DLD1 (cell line): Measurements from ENCODE around the gene SUFU.
"Not testable (repeated sequence)": the region's sequence is repeated elsewhere in the genome, so short reads cannot be mapped to it uniquely, and the experiment has no call there.

Experiments
- in situ Hi-C: cut with HindIII; loops from 2 replicates; pipeline ENCODE4 v1.10.0; 2017; ENCODE audit warnings: low sequenced_read_pairs

Gene SUFU

DNA sequence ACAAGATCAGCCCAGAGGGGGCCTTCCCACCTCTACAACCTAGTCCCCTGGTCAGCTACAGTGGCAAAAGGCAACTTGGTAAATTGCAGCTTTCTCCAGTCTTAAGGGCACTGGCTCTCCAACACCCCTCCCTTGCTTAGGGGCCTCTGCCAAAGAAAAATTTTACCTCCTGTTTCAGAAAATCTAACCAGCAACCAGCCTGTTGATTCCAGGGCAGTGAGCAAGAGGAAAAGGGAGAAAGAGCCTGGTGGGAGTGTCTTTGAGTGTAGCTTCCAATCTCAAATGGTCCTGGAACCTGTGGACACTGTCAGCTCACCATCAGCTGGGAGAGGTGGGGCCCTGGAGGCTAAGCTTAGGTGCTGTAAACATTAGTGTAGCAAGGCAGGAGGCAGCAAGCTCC is 24.1 kb upstream of the SUFU start:
- in situ Hi-C loops, result loop anchor here (25.0 kb wide), 1 partner anchor 117 kb away; no protein-coding TSS in a partner anchor

DNA sequence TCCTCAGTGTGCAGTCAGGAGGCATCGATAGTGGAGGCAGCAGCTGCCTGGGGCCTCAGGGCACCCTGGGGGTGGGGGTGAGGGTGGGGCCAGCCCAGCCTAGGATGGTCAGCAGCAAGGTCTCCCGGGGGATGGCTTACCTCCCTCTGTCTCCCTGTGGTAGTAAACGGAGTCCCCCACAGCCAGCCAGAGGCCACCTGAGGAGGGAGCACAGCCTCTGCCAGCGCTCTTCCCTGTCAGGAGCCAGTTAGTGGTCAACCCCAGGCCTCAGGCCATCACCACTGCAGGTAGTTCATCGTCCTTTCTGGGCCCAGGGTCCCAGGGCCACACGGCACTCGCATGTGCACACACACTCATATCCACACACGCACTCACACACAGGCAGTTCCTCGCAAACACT is 23.4 kb upstream of the SUFU start:
- in situ Hi-C loops, result loop anchor here (25.0 kb wide), 1 partner anchor 118 kb away; no protein-coding TSS in a partner anchor

DNA sequence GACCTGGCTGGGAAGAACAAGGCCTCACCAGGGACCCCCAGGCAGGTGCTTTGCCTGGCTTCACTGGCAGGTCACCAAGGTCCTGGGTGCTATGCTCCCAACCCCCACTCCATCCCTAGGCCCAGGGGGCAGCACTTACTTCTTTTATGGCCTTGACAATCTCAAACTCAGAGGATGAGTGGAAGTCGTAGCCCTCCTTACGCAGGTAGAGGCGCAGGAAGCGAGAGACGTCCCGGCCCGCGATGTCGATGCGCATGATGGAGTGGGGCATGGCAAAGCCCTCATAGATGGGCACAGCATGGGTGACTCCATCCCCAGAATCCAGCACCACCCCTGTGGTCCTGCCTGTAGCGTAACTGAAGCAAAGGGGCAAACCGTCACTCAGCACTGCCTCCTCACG is 19.8 kb upstream of the SUFU start:
- in situ Hi-C loops, result loop anchor here (25.0 kb wide), 1 partner anchor 122 kb away; no protein-coding TSS in a partner anchor

DNA sequence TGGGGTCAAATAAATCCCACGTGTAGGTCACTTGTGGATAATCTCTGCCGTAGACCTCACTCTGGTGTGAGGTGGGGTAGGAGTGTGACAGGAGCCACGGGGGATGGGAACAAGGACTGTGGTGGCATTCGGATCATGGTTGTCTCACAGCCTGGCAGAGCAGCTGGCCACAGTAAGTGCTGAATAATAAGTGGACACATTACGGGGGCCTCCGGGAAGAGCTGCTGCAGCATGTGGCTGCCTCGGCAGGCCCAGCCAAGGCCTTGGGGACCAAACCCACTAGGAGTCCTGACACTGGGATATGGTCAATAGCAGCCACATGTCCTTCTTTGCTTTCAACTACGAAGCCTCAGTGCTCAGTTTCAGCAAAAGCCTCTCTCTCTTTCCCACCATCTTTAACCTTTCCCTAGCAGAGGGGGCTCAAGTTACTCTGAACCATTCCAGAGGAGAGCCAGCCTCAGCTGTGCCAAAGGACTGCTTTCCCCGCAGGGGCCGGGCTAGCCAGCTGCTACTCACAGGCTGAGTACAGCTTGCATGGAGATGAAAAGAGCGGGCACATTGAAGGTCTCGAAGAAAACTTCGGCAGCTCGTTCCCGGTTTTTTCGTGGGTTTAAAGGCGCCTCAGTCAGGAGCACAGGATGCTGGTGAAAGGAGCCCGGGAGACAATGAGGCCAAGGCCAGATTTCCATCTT is 18.5 kb upstream of the SUFU start:
- in situ Hi-C loops, result loop anchor here (25.0 kb wide), 1 partner anchor 123 kb away; no protein-coding TSS in a partner anchor

DNA sequence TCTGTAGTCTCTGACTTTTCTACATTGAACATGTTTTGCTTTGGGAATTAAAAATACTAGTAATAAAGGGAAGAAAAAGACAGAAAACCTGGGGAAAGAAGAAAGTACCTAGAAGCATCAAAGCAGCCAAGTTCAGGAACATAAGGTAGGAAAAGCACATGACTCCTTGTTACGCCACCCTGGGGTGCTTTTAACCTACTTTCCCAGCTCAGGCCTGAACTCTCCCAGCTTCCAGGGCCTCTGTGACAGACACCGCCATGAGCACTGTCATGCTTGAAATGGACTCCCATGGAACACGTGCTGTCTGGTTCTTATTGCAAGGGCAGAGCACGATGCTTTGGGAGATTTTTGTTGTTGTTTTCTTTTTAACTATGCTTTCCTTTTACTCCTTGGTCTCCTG is 12.6 kb upstream of the SUFU start:
- in situ Hi-C loops, result loop anchor here (25.0 kb wide), 1 partner anchor 129 kb away; no protein-coding TSS in a partner anchor

DNA sequence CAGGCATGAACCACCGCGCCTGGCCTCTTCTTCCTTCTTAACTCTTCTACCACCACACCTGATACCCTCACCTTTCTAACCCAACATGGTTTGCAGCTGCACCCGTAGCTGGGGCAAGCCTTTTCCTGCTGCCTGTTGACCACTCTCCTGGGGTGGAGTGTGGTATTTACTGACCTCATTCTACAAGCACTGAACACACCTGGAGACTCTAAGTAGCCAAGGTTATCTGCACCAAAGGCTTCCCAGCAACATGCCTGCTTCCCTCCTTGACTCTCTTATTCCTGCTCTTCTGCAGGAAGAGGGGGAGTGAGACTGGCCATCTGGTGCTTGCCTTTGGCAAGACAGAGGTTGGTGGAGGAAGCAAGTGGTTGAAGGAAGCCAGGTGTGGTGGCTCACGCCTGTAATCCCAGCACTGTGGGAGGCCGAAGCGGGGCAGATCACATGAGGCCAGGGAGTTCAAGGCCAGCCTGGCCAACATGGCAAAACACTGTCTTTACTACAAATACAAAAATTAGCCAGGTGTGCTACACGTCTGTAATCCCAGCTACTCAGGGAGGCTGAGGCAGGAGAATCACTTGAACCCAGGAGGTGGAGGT is 11.3 kb upstream of the SUFU start:
- in situ Hi-C loops, result loop anchor here (25.0 kb wide), 1 partner anchor 130 kb away; no protein-coding TSS in a partner anchor

DNA sequence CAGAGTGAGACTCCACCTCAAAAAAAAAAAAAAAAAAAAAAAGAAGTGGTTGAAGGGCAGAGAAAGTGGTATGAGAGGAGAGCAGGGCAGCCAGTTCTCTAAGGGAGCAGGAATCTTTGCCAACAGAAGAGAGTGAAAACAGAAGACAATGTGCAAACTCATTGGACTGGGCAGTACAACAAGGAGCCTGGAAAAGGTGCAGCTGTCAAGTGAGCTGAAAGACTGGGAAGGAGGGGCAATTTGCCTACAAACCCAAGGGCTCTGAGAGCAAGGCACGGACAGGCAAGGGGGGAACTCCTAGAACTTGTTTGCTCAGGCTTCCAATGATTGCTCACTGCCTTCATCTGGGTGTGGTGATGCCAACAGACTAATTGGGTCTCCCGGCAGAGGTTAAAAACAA is 10.8 kb upstream of the SUFU start:
- in situ Hi-C loops, result loop anchor here (25.0 kb wide), 1 partner anchor 131 kb away; no protein-coding TSS in a partner anchor

DNA sequence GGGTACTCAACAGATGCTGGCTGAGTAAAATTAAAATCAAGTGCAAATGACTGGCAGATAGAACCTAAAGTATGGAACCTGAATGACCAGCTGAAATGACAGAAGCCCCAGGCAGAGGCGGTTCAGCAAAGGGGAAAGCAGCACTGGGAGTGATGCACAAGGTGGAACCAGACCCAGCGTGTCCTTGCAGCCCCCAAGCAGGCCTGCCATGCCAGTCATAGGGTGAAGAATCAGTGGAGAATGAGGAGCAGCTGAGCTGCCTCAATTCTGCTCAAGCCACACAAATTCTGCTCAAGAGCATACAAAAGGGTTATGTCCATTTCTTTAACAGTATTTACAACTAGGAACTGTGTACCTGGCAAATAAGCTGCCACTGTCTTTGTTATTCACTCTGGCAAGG is 10.0 kb upstream of the SUFU start:
- in situ Hi-C loops, result loop anchor here (25.0 kb wide), 1 partner anchor 131 kb away; no protein-coding TSS in a partner anchor

DNA sequence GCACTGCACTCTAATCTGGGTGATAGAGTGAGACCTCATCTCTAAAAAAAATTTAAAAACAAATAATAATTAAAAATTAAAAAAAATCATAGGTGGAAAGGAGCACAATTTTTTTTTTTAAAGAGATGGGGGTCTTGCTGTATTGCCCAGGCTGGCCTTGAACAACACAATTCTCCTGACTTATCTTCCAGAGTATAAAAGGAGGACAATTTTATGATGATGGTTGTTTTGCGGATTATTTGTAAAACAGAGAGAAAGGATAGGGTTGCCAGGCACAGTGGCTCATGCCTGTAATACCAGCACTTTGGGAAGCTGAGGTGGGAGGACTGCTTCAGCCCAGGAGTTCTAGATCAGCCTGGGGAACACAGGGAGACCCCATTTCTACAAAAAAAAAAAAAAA is 6.2 kb upstream of the SUFU start:
- in situ Hi-C loops, result loop anchor here (25.0 kb wide), 1 partner anchor 135 kb away; no protein-coding TSS in a partner anchor

DNA sequence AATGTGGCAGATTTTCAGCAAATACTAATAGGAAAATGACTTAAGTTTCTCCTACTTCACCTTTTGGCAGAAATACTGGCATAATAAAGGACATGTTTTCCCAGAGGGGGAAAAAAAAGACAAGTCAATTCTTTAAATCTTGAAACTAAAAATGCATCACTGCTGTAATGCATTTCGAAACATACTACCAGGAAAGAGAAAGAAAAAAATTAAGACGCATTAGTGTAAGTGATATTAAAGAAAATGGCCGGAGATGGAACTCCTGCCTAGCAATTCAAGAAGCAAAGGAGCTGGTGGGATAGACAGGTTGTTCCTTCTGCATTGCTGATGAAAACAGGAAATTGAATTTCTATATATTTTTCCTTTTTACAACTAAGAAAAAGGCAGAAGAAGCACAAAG is 4.4 kb upstream of the SUFU start:
- in situ Hi-C loops, result loop anchor here (25.0 kb wide), 1 partner anchor 137 kb away; no protein-coding TSS in a partner anchor

DNA sequence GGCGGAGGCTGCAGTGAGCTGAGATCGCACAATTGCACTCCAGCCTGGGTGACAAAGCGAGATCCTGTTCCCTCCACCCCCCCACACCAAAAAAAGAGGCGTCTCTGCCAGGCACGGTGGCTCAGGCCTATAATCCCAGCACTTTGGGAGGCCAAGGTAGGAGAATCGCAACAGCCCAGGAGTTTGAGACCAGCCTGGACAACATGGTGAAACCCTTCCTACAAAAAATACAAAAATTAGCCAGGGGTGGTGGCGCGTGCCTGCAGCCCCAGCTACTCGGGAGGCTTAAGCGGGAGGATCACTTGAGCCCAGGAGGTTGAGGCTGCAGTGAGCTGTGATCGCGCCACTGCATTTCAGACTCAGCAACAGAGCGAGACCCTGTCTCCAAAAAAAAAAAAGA is 3.1 kb upstream of the SUFU start:
- in situ Hi-C loops, result not testable (repeated sequence)

DNA sequence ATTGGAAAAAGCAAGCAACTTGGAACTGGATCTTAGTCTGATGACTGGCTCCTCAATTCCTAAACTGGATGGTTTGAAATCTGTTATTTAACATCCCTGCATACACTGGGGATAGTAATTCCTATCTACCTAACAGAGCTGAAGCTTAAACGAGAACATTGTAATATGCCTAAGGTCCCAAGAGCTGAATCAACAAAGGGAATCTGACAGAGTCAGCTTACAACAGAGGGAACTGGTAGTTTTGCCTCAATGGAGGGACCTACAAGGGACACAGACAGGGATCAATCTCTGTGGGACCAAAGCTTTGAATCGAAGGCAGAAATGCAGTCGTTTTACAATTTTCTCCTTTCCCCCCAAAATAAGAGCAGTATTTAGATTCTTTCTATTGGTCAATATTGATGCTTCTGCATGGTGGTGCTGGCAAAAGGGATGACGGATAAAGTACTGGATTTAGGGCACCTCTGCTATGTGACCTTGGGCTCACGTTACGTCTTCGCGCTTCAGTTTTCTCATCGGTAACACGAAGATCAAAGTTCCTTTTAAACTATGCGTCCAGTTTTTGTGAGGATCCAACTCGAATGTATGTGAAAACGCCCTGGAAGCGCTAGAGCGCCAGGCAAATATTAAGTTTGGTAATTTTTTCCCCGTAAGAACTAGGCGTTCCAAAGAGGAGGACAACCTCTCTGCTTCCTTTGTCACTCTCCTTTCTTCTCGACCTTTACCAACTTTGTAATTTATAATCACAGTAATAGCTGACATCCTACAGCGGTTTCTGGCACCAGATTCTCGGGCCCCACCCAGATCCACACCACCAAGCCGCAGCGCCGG is 2.4 kb upstream of the SUFU start:
- in situ Hi-C loops, result no loop called here

DNA sequence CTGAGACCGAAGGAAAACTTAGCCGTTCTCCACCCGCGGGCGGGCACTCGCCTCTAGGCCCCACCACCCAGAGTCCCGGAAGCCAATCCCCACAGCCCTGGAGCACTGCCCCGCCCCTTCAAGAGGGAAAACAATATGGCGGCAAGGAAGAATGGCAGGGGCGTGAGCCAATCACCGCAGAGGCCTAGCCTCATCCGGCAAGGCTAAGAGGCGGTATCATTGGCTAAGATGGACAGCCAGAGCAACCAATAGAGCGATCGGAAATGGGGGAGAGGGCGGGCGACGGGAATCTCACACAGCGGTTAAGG is 1.8 kb upstream of the SUFU start:
- in situ Hi-C loops, result no loop called here

DNA sequence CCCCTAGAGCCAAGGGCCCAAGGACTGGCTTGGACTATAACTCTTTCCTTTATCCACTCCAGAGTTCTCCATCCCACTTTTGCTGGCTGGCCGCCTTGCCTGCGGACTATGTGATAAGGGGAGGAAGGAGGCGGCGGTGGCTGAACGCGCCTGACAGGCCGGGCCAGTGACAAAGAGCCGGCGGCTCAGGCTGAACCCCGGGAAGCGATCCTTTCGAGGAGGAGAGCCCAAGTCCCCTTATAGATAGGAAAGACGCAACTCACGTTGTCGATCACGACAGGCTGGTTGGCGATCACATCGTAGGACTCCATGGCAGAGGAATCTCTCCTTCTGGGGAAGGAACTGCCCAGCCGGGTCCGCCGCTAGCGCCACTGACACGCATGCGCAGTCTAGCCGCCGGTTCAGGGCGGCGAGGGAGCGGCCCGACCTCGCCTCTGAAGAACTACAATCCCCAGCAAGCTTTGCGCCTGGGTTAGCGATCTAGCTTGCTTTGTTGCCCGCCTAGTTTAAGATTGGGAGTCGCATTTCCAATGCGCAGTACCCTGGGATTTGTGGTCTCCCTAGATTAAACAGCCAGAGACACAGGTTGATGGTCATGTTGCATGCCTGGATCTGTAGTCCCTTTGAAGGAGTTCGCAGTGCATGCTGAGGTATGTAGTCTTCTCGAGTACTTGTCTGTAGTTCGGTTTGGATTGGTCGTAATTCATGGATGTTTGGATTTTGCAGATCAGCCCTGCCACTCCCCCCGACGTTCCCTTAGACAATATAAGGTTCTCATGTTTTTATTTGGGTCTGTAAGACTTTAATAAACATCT is 1.2 kb upstream of the SUFU start, which contains the start of gene ACTR1A:
Gene ACTR1A, minus strand, starts transcription at position 376 of the 815 bp plus-strand sequence. Its CDS starts 65 bp downstream, at position 311.
- in situ Hi-C loops, result no loop called here

DNA sequence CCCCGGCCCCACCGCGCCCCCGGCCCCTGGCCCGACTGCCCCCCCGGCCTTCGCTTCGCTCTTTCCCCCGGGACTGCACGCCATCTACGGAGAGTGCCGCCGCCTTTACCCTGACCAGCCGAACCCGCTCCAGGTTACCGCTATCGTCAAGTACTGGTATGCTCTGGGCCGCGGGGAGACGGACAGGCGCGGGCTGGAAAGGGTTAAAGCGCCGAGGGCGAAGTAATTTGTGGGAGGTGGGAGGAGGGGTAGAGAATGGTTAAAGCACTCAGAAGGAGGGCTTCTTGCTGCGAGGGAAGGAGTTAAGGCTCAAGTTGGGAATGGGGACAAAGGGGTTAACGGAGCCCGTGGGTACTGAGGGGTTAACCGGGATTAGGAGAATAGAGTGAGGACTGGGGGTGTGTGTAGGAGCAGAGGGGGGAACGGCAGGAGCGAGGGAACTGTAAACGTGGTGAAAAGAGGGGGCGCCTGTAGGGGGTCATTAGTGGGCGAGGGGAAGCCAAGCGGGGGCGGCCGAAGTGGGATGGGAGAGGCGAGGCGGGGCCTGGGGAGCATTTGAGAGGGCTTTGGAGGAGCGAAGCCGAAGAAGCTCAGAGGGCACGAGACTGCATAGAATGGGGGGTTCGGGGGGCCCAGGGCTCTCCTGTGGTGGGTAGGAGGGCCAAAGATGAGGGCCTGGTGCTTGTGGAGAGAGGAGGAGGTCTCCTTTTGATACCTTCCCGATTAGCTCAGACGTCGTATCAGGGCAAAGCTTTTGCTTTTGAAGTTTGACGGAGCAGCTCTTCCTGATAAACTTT is 605 bp downstream of the SUFU start:
- in situ Hi-C loops, result no loop called here

DNA sequence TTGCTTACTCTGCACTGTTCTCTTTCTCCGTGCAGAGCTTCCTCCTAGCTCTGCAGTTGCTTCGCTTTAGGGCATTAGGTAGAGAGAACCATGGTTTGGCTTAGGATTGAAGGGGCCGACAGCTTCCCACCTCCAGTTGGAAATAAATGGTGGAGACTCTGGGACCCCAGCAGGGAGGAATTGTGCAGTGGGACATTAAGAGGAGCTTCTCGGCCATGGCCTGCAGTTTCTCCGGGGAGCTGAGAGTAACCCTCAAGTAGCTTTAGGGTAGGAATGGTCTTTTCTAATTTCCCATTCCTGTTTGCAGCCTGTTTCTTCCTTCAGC is 1.2 kb downstream of the SUFU start:
- in situ Hi-C loops, result loop anchor here (5.0 kb wide), 1 partner anchor 72 kb away; no protein-coding TSS in a partner anchor

DNA sequence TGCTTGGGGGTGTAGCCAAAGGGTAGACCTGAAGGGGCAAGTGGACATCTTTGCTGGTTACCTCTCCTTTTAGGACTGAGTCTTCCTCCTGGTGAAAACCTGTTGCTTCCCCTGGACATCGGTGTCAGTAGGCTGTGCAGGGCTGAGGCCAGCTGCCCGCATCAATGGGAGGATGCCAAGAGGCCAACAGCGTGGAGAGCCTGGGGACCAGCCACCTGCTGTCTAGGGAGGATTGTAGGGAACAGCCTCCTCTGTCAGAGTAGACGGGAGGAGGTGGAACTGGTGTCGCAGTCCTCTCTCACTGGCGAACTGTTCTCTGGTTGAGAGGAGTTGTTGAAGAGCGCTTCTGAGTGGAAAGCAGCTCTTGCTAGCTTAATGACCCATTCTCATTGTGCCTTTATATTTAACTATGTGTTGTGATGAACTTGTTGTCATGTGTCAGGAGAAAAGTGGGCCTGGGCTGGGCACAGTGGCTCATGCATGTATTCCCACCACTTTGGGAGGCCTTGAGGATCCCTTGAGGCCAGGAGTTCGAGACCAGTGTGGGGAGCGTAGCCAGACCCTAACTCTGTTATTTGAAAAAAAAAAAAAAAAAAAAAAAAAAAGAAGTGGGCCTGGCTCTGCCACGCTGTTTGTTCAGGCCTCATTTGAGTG is 1.8 kb downstream of the SUFU start:
- in situ Hi-C loops, result loop anchor here (5.0 kb wide), 1 partner anchor 72 kb away; no protein-coding TSS in a partner anchor

DNA sequence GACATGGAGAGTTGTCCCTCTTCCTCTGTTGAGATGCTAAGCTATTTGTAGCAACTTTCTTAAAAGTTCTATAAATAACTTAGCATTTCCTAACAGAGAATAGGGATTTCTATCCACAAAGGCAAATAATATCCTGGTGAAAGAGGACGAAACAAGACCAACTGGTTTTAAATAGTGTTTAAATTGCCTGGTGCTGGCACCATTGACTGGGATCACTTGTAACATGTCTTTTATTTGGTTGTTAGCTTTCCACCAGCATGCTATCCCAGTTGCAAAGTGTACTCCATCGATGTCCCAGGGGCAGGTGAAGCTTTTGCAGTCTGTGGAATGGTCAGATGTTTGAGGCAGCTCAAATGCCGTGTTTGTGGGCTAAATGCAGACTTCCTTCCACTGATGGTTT is 3.7 kb downstream of the SUFU start:
- in situ Hi-C loops, result loop anchor here (5.0 kb wide), 1 partner anchor 70 kb away; no protein-coding TSS in a partner anchor

DNA sequence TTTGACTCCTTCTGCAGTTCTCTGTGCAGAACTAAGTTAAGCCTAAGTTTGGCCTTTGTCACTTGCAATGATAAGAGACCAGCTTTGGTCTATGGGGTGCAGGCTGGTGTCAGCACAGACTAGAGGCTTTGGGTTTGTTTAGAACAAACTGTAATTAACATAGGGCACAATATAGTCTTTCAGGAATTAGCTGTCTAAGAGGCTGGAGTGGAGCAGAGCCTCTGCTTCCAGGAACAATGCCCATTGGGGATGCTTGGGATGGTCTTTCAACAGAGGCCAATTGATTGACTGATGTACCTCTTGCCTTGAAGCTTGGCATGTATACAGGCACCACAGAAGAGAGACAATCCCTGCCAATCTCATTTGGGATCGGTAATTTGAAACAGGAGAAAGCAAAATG is 4.7 kb downstream of the SUFU start:
- in situ Hi-C loops, result loop anchor here (5.0 kb wide), 1 partner anchor 69 kb away; no protein-coding TSS in a partner anchor
